ENCODE data around the gene FAM168A. TPM values are rescaled to one million over a fixed set of nuclear protein-coding genes. Genes with fewer than 3 reads are reported as not detected.

The FAM168A gene
- total RNA-seq, 1 experiment from 2014 or later: 25.9 TPM

GRCh38 chr11:73478737-73479347, 119.1 kb downstream of the FAM168A start:
- peaks cover 28% of the 10 kb centered on the region for H3K4me1 Mint-ChIP-seq
- no peak for TF ChIP-seq ZNF219 (CRISPR knock-in tag; IDR thresholded peaks at IDR 0.05; ENCODE audit: borderline replicate concordance)
- peak; percentile 52 for TF ChIP-seq CTCF (IDR thresholded peaks at IDR 0.05)
- no peak overlapping the region for H3K4me3 Mint-ChIP-seq
- H3K36me3 Mint-ChIP-seq: peaks cover 12% of the 10 kb centered on the region
- H3K27me3 Mint-ChIP-seq (ENCODE audit: low read depth): no peaks in the 10 kb centered on the region
- POLR2A ChIA-PET: no interaction called here
- ATAC-seq (peak; percentile 88), DNase-seq (ENCODE audit: low spot score) (peak; percentile 28)
- no peak overlapping the region for H3K27ac Mint-ChIP-seq
- H3K9me3 Mint-ChIP-seq: peaks cover 19% of the 10 kb centered on the region
- CTCF ChIA-PET: interaction anchor here (0.6 to 3.4 kb wide), 48 partner anchors 9 to 453 kb away, joined by 3 to 40 read pairs (median 4); partner anchors contain the start of genes FAM168A and PLEKHB1

GRCh38 chr11:73477518-73477917, 120.4 kb downstream of the FAM168A start:
- no peak for TF ChIP-seq SP1 (CRISPR knock-in tag; conservative IDR thresholded peaks at IDR 0.05)
- no peak for TF ChIP-seq CREB1 (CRISPR knock-in tag; IDR thresholded peaks at IDR 0.05)
- no peak for TF ChIP-seq TEAD4 (CRISPR knock-in tag; IDR thresholded peaks at IDR 0.05)
- no peak for TF ChIP-seq GRHL2 (CRISPR knock-in tag; IDR thresholded peaks at IDR 0.05; ENCODE audit: insufficient replicate concordance, severe bottlenecking)
- TF ChIP-seq ZBTB21 (CRISPR knock-in tag; IDR thresholded peaks at IDR 0.05; ENCODE audit: borderline replicate concordance): no peak
- no peak for TF ChIP-seq IRF2 (CRISPR knock-in tag; IDR thresholded peaks at IDR 0.05; ENCODE audit: borderline replicate concordance, low read depth)
- TF ChIP-seq ATF1 (CRISPR knock-in tag; IDR thresholded peaks at IDR 0.05): no peak
- TF ChIP-seq HMGA2 (CRISPR knock-in tag; IDR thresholded peaks at IDR 0.05): no peak
- TF ChIP-seq PRRX2 (CRISPR knock-in tag; IDR thresholded peaks at IDR 0.05): no peak
- TF ChIP-seq ZNF423 (CRISPR knock-in tag; IDR thresholded peaks at IDR 0.05): no peak
- TF ChIP-seq, protein P1, sequence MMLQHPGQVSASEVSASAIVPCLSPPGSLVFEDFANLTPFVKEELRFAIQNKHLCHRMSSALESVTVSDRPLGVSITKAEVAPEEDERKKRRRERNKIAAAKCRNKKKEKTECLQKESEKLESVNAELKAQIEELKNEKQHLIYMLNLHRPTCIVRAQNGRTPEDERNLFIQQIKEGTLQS (CRISPR knock-in tag; conservative IDR thresholded peaks at IDR 0.05): no peak
- TF ChIP-seq, protein P2, sequence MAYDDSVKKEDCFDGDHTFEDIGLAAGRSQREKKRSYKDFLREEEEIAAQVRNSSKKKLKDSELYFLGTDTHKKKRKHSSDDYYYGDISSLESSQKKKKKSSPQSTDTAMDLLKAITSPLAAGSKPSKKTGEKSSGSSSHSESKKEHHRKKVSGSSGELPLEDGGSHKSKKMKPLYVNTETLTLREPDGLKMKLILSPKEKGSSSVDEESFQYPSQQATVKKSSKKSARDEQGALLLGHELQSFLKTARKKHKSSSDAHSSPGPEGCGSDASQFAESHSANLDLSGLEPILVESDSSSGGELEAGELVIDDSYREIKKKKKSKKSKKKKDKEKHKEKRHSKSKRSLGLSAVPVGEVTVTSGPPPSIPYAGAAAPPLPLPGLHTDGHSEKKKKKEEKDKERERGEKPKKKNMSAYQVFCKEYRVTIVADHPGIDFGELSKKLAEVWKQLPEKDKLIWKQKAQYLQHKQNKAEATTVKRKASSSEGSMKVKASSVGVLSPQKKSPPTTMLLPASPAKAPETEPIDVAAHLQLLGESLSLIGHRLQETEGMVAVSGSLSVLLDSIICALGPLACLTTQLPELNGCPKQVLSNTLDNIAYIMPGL (CRISPR knock-in tag; IDR thresholded peaks at IDR 0.05): no peak
- no peak for TF ChIP-seq ZNF512 (CRISPR knock-in tag; IDR thresholded peaks at IDR 0.05; ENCODE audit: borderline replicate concordance)
- TF ChIP-seq SOX15 (CRISPR knock-in tag; IDR thresholded peaks at IDR 0.05): no peak
- Mint-ChIP-seq H3K9me3 (peaks cover 19% of the 10 kb centered on the region), H3K4me3 (no peak overlapping the region), H3K4me1 (peaks cover 28% of the 10 kb centered on the region), H3K36me3 (peaks cover 12% of the 10 kb centered on the region), H3K27ac (no peak overlapping the region), H3K27me3 (ENCODE audit: low read depth) (no peaks in the 10 kb centered on the region)
- CTCF ChIA-PET: interaction anchor here (1.0 to 3.4 kb wide), 3 partner anchors 9 to 148 kb away, joined by 3 to 40 read pairs (median 4); no protein-coding TSS in a partner anchor
- POLR2A ChIA-PET: no interaction called here
- DNase-seq (ENCODE audit: low spot score) (no peak), ATAC-seq (no peak)

DNA sequence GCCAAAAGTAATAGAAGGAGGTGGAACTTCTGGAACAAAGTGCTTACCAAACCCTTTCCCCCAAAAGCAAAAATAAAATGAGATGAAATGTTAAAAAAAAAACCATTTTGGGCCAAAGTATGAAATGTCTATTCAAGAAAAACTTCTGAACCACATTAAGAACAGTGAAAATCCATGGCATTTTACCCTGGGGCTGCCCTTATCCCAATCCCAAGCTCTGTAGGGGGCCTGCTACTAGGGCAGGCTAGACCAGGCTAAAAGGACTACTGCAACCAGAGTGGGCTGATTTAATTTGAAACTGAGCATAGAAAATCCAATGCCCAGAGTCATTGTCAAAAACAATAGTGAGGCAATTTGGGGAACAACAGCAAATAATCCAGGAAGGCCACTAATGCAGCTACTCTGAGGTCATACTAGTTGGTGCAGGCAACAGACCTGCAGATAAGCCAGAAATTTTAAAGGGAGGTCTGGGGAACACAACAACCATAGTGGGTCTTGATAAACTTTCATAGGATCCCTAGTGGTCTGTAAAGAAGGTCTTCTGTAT, 122.3 kb downstream of the FAM168A start:
- Mint-ChIP-seq H3K4me3 (no peak overlapping the region), H3K36me3 (peaks cover 12% of the 10 kb centered on the region), H3K27ac (no peak overlapping the region), H3K9me3 (peaks cover 19% of the 10 kb centered on the region), H3K27me3 (ENCODE audit: low read depth) (no peaks in the 10 kb centered on the region), H3K4me1 (peaks cover 25% of the 10 kb centered on the region)
- ATAC-seq (peak; percentile 60), DNase-seq (ENCODE audit: low spot score) (no peak)
- POLR2A ChIA-PET: no interaction called here
- CTCF ChIA-PET: interaction anchor here (1.2 kb wide), 1 partner anchor 124 kb away, joined by 3 read pairs; no protein-coding TSS in a partner anchor
- TF ChIP-seq RELA (CRISPR knock-in tag; IDR thresholded peaks at IDR 0.05; ENCODE audit: borderline replicate concordance) (no peak), ZNF232 (CRISPR knock-in tag; IDR thresholded peaks at IDR 0.05) (no peak), JAZF1 (CRISPR knock-in tag; IDR thresholded peaks at IDR 0.05) (no peak), ATF1 (CRISPR knock-in tag; IDR thresholded peaks at IDR 0.05) (no peak), TCF7 (CRISPR knock-in tag; IDR thresholded peaks at IDR 0.05; ENCODE audit: low read depth) (no peak), ZNF219 (CRISPR knock-in tag; IDR thresholded peaks at IDR 0.05; ENCODE audit: borderline replicate concordance) (no peak)
- TF ChIP-seq, protein P2 (CRISPR knock-in tag; IDR thresholded peaks at IDR 0.05): no peak
- TF ChIP-seq, protein P3, sequence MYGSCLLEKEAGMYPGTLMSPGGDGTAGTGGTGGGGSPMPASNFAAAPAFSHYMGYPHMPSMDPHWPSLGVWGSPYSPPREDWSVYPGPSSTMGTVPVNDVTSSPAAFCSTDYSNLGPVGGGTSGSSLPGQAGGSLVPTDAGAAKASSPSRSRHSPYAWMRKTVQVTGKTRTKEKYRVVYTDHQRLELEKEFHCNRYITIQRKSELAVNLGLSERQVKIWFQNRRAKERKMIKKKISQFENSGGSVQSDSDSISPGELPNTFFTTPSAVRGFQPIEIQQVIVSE (CRISPR knock-in tag; IDR thresholded peaks at IDR 0.05; ENCODE audit: borderline replicate concordance): no peak
- TF ChIP-seq, protein P4, sequence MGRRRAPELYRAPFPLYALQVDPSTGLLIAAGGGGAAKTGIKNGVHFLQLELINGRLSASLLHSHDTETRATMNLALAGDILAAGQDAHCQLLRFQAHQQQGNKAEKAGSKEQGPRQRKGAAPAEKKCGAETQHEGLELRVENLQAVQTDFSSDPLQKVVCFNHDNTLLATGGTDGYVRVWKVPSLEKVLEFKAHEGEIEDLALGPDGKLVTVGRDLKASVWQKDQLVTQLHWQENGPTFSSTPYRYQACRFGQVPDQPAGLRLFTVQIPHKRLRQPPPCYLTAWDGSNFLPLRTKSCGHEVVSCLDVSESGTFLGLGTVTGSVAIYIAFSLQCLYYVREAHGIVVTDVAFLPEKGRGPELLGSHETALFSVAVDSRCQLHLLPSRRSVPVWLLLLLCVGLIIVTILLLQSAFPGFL (CRISPR knock-in tag; IDR thresholded peaks at IDR 0.05; ENCODE audit: borderline replicate concordance): no peak
